ACHN (cell line): Measurements from ENCODE around the gene CDK18.

Source experiments
- DNase-seq: peaks from one replicate; pipeline ENCODE4 v3.0.0-alpha.2; 2015
- in situ Hi-C: cut with HindIII; loops from 2 replicates; pipeline ENCODE4 v1.10.0; 2017; ENCODE audit warnings: low sequenced_read_pairs, low pct_ligation_motif_present, low pct_unique_long_range_greater_than_20kb

CDK18 gene

DNA sequence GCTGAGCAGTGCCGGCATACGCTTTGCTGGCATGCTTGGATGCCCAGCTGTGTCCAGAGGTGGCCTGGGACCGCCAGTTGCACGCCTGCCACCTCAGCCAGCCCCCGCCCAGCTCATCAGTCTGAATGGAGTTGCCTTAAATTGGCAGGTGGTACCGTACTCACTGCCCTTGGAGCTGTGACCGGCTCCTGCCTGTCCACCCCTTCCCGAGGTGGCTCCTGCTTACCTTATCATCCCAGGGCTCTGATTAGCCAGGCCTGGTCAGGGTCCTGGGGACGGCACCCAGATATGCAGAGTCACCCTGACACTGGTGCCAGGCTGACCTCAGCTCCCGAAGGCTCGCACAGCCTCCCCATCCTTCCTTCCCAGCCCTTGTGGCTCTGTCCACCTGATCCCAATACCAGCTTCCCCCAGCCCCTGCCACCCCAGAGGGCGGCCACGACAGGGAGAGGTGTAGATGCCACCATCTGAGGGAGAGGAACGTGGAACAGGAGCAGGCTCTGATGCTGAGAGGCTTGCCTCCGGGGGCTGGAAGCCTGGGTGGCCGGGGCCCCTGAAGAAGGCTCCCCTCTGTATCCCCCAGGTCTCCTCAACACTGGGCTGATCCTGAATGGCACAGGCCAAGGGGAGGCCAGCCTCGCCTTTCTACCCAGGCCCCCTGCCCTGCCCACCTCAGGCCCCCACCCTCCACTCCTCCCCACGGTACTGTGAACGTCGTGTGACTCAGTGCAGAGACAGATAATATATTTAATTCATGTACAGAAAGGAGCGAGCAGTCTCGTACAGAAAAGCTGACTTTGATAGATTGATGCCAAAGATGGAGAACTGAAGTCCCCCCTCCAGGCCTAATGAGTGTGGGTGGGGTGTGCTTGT lies 27.8 kb downstream of the CDK18 start:
- in situ Hi-C loops, result no loop called here

GRCh38 chr1:205532996-205533735 lies 28.7 kb downstream of the CDK18 start:
- in situ Hi-C loops, result no loop called here
- no peak for DNase-seq

More for the DNA sequence above, 27.8 kb downstream of the CDK18 start:
- DNase-seq, result no peak

DNA sequence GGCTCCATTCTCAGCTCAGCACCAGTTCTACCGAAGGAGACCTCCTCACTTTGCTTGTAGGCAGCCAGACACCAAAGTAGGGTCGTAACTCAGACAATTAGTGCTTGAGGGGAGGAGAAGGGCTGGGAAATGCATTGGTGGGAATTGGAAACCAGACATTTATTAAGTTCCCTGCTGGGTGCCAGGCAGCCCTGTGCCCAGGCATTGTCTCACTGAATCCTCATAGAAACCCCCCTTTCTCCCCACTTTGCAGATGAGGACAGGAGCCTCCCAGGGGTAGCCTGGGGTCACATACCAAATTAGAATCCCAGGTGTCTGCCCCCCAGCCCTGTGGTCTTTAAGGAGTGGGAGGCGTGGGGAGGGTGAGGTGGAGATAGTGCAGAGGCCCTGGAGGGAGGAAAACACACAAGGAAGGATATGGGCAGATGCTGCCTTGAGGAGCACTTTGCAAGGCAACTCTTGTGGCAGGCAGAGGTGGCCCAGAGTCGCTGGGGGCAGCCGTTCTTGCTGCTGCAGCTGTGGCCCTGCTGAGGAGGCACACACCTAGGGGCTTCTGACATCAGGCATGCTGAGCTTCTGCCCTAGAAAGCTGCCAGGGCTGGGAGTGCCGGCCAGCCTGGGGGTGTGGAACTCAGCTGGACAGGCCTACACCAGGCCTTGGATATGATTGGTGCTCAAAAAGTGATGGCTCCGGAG lies 29.4 kb downstream of the CDK18 start:
- in situ Hi-C loops, result no loop called here
- DNase-seq, result no peak

- in situ Hi-C loops, result no loop called here
- DNase-seq, result no peak
Measured at GRCh38 chr1:205534444-205534985, 30.0 kb downstream of the CDK18 start.

DNA sequence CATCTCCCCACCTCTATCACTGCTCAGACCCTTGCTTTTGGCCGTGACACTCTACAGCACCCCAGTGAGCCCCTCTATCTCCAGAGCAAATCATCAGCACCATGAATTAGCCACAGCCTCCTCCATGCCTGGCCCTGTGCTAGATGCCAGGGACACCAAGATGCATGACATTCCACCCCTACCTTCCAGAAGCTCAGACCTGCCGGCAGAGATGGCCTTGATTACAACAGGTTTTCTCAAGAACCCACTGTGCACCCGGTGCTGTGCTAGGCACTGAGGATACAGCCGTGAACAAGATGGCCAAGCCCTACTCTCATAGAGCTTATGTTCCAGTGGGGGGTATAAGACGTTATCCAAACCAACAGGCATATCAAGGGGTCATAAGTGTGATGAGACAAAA lies 30.6 kb downstream of the CDK18 start:
- in situ Hi-C loops, result no loop called here
- DNase-seq, result no peak

DNA sequence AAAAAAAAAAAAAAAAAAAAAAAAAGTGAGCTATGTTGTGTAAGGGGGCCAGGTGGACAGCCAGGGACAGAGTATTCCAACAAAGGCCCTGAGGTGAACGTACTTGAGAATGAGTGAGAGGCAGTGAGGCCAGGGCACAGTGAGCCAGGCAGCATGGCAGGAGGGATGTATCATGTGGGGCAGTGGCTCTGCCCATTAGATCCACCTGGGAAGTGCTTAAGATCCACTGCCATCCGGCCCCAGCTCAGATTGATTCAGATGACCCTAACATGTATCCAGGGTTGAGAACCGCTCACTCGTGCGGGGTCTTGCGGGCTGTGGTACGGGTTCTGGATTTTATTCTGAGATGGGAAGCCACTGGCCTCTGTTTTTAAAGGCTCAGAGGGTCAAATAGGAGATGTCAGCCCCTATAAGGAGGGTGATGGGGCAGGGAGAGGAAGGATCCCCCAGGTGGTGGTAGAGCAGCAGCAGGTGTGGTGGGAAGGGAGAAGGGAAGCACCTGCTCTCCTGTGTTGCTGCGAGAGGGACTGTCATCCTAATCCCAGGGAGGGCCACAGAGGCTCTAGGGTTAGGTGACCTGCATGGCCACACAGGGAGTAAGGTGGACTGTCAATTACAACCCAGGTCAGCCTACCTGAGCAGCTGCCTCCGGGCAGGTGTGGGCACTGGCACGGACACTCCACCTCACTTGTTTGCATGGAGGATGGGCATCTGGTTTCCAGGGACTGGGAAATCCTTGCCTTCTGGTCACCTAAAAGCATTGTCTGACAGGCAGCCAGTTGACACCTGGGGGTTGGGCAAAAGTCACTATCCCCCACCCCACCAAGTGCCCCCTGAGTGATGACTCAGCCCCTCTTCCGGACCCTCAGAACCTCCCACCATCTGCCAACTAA lies 31.6 kb downstream of the CDK18 start:
- in situ Hi-C loops, result no loop called here

DNA sequence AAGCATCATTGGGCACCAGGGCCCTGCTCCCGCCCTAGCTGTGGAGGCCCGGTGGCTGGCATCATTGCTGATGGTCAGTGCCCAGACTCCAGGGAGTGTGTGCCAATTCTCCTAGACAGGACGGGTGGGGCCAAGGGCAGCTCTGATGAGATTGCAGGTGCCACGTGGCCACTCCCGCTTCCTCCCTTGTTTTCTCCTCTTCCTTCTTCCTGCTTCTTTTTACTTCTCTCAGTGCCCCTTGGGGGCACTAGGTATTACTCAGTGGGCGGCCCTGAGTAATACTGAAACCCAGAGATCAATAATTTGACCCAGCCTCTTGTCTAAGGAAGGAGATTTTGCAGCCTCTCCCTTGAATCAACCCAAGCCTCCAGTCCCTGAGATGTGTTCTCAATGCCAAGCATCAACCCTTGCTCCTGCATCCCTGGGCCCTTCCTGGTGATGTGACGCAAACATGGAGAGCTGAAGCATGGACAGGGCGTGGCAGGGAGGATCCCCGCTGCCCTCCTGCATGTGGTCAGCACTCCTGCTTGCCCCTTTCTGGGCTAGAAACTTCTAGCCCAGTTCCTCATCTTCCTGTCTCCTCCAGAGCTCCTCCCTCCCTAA lies 32.4 kb downstream of the CDK18 start:
- DNase-seq, result no peak
- in situ Hi-C loops, result no loop called here

More for the DNA sequence above, 31.6 kb downstream of the CDK18 start:
- DNase-seq, result no peak

- no peak for DNase-seq
- in situ Hi-C loops, result no loop called here
Measured at GRCh38 chr1:205537386-205538018, 33.0 kb downstream of the CDK18 start.

DNA sequence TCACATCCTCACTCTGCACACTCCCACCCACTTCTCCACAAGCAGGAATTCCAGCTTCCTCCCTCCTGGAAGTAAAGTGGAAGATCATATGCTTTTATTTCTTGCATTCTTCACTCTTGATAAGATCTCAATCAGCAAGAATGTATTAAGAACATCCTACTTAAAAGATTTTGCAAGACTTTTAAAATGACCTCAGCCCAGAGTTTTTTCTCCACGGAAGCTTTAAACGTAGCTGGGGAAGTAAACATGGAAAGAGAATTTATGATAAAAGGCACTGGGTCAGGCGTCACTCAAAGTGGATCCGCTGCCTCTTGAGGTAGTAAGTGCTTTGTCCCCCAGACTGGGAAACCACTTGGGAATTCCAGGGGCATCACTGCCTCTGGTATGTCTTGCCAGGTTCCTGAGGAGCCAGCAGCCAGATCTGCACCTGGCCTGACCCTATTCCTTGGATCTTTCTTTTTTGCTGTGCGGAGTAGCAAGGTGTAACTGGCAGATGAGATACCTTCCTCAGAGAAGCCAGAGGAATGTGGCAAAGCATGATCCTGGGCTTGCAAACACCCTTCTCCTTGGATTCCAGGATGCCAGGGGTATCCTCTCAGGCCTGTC lies 33.9 kb downstream of the CDK18 start:
- in situ Hi-C loops, result no loop called here
- no peak for DNase-seq

DNA sequence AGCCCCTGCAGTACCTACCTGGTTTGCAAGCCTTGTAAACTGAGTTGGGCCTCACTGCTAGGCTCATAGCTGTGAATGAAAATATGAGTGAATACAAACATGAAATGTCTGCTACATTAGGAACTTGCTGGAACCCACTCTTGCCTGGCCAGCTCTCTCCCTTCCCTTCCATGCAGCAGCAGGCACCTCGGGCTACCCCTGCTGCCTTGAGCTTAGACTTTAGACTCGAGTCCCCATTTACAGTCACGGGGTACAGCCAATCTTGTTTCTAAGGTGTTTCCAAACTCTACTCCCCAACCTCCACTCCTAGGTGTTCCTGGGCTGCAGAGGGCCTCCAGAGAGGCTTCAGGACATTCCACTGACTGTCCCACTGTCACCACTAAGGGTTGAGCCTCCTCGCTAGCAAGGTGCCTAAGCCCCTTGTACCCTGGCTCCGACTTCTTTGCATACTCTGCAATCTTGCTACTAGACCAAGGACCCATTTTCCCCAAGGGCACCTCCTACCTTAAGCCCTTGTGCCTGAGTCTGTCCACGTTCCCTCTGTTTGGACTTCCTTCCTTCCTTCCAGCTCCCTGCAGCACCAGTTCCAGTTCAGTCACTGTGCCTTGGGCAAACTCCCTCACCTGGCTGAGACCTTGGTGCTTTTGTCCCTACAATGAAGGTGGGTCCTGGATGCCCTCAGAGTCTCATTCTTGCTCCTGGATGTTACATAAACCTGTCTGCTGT lies 36.9 kb downstream of the CDK18 start:
- in situ Hi-C loops, result no loop called here
- DNase-seq, result no peak

DNA sequence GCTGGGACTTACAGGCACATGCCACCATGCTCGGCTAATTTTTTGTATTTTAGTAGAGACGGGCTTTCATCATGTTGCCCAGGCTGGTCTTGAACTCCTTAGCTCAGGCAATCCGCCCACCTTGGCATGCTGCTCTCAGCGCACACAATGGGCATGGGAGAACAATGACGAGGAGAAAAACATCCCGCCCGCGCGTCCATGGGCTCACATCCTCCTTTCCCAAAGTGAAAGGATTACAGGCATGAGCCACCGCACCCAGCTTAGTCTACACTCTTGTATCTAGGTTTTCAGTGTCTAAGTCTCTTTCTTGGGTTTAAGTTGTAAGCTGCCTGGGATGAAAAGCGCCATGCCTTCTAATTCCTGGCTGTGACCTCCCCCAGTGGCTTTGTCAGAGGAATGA lies 37.9 kb downstream of the CDK18 start:
- no peak for DNase-seq
- in situ Hi-C loops, result no loop called here

DNA sequence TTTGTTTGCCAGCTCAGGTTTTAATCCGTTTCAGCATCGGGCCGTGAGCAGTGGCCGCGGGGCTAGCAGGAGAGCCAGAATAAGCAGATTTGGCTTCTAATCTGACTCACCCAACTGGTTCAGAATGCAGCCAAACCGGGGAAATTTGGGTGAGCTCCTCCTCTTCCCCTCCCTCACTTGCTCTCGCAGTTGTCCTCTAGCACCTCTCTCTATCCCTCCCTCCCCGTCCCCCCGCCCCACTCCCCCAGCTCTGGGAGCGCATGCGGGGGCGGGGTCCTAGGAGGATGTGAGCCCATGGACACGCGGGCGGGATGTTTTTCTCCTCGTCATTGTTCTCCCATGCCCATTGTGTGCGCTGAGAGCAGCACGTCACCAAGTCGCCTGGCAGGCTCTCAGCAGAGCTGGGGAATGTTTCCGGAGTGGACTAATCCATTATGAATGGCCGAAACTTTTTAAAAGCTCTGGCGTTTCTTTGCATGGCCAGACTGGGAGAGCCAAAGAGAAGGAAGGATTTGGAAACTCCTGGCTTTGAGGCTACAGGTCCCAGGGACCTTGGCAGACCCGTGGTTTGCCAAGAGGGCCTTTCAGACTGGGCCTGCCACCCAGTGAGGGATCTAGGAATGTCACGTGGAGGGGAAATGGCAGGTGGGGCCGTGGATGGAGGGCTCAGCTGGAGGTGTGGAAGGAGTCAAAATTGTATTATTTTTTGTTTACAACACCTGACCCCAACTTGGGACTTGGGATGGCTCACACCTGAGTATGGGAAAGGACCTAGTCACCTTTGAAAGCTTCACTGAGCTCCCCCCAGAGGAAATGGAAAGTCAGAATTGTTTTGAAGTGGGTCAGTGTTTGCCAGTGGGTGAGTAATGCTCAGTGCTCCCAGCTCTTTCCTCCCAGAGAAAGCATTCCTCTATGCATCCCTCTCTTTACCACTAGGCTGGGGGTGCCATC lies 39.2 kb downstream of the CDK18 start:
- peak; percentile 90 for DNase-seq
- in situ Hi-C loops, result no loop called here

DNA sequence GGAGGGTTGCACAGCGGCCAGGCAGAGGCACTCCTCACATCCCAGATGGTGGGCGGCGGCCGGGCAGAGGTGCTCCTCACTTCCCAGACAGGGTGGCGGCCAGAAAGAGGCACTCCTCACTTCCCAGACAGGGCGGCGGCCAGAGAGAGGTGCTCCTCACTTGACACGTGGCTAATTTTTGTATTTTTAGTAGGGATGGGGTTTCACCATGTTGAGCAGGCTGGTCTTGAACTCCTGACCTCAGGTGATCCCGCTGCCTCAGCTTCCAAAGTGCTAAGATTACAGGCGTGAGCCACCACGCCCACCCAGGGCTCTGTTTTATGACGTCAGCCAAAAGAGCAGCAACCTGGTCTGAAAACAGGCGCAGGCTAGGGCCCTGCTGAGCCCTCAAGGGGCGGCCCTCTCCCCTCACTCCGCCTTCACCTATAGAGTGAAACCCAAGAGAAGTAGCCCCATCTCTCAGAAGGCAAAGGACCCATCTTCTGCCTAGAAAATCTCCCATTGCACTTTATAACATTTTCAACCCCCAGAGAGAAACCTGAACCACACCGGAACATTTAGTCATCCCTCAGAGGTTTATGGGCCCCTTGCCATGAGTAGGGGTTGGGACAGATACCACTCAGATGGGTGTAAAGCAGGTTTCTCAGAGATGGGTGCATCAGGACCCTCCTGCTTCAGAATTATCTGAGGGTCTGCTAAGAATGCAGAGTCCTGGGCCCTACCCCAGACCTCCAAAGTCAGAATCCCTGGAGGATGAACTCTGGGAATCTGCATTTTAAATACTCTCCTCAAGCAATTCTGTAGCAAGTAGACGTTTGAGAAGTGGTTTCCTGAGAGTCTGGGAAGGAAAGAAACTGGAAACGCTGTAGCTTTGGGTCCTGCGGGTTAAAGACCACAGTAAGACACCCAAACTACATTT lies 40.8 kb downstream of the CDK18 start:
- in situ Hi-C loops, result no loop called here
- no peak for DNase-seq

DNA sequence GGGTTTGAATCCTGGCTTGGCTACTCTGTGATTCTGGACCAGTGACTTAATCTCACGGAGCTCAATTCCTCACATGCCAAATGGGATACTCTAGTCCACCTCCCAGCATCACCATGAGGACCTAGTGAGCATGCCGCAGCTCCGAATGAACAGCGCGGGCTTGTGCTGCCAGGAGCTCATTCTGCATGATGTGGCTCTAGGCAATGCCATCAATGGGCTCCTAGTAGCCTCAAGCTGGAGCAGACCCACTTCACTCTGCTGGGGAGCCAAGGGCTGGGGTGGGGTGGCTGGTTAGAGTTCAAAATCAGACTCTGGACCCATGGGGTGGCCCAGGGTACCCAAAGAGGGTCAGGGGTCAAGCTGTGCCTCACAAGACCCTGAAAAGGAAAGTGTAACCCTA lies 41.5 kb downstream of the CDK18 start:
- in situ Hi-C loops, result no loop called here
- no peak for DNase-seq
